DND-41 (cell line): ENCODE results near the gene P2RY13.

Source experiments
- ATAC-seq: fragments of 200-7000 bp; cut with Tn5 transposase; 3 replicates; pipeline ENCODE4 v1.9.1; 2021; ENCODE audit warnings: low read depth; ENCODE audit not compliant: insufficient read depth
- DNase-seq: peaks from one replicate; pipeline ENCODE4 v3.0.0-alpha.2; 2020
- H2AFZ ChIP-seq: 2 replicates; pipeline ENCODE4 v1.6.0; 2012; ENCODE audit warnings: low read depth, low read length
- H3K27ac ChIP-seq: 2 replicates; pipeline ENCODE4 v1.5.1; 2012; ENCODE audit warnings: low read length, inconsistent platforms
- H3K27me3 ChIP-seq: fragments of 200-600 bp; sonication (generic); 2 replicates; pipeline ENCODE4 v1.6.0; 2012; ENCODE audit warnings: low read length, mild to moderate bottlenecking, inconsistent platforms; ENCODE audit not compliant: insufficient read depth, poor library complexity
- H3K36me3 ChIP-seq: 2 replicates; pipeline ENCODE4 v1.5.1; 2012; ENCODE audit warnings: low read length, inconsistent platforms; ENCODE audit not compliant: insufficient read depth
- H3K4me1 ChIP-seq: 2 replicates; pipeline ENCODE4 v1.5.1; 2012; ENCODE audit warnings: mild to moderate bottlenecking, low read length; ENCODE audit not compliant: insufficient read depth
- H3K4me2 ChIP-seq: 2 replicates; pipeline ENCODE4 v1.6.0; 2012; ENCODE audit warnings: mild to moderate bottlenecking, moderate library complexity, low read length, inconsistent platforms; ENCODE audit not compliant: insufficient read depth
- H3K4me3 ChIP-seq, 2 experiments: fragments of 200-600 bp in 1 of 2; shearing (Covaris generic) in 1 of 2; 2 replicates each; pipeline ENCODE4 v1.5.1; 2012 to 2016; ENCODE audit warnings: inconsistent platforms in 2 of 2, low read length in 2 of 2, mild to moderate bottlenecking in 2 of 2, low read depth in 1 of 2, moderate library complexity in 1 of 2
- H3K79me2 ChIP-seq: 2 replicates; pipeline ENCODE4 v1.6.0; 2012; ENCODE audit warnings: low read length, inconsistent platforms; ENCODE audit not compliant: insufficient read depth
- H3K9ac ChIP-seq: 2 replicates; pipeline ENCODE4 v1.6.0; 2012; ENCODE audit warnings: low read depth, mild to moderate bottlenecking, inconsistent platforms, low read length, moderate library complexity
- H3K9me3 ChIP-seq: 2 replicates; pipeline ENCODE4 v1.5.1; 2012; ENCODE audit warnings: low read length, moderate library complexity, mild to moderate bottlenecking, inconsistent platforms; ENCODE audit not compliant: insufficient read depth, severe bottlenecking
- H4K20me1 ChIP-seq: 2 replicates; pipeline ENCODE4 v1.6.0; 2012; ENCODE audit warnings: low read length; ENCODE audit not compliant: insufficient read depth
- EZH2 ChIP-seq: IDR thresholded peaks from 3 replicates; pipeline ENCODE4 v1.6.1; 2012; ENCODE audit warnings: borderline replicate concordance, low read depth, mild to moderate bottlenecking, moderate library complexity, low read length, inconsistent platforms; ENCODE audit not compliant: severe bottlenecking
- TF ChIP-seq, protein P1 (sequence below): IDR thresholded peaks from 2 replicates; pipeline ENCODE4 v1.5.1; 2012; ENCODE audit warnings: borderline replicate concordance, low read length, moderate library complexity, mild to moderate bottlenecking; ENCODE audit not compliant: poor library complexity, severe bottlenecking; ENCODE audit errors: extremely low read depth

The P2RY13 gene

DNA sequence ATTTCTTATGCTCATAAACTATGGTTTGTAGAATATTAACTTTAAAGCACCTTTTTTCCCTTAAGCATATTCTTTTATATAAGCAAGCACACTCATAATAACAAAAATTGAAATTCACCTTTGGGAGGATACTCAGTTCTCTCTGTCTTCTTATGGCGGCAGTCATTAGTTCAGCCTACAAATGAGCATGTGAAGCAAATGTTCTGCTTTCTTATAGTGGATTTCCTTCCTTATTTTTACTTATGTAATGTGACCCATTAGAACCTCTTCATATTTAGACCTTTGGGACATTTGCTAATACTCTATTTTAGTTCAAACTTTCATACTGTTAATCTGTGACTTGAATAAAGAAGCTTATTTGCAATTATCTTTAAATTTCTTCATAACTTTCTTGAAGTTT is at the start of gene P2RY13:
P2RY13 (minus strand) TSS at position 187 of the 400 bp plus-strand sequence; CDS start at position 166, 21 bp downstream.
- ATAC-seq, result no peak
- Histone ChIP-seq H3K27ac (no peak within 1 kb of the TSS), H3K4me1 (no peaks in the 10 kb centered on the region), H3K36me3 (no peaks in the 10 kb centered on the region), H3K27me3 (no peaks in the 10 kb centered on the region), H3K9me3 (no peaks in the 10 kb centered on the region), H4K20me1 (no peaks in the 10 kb centered on the region), H3K4me3 (no peak within 1 kb of the TSS), H3K79me2 (no peaks in the 10 kb centered on the region), H3K4me2 (no peak within 1 kb of the TSS), H3K9ac (no peak within 1 kb of the TSS), H2AFZ (no peak within 1 kb of the TSS)
- TF ChIP-seq, protein P1, sequence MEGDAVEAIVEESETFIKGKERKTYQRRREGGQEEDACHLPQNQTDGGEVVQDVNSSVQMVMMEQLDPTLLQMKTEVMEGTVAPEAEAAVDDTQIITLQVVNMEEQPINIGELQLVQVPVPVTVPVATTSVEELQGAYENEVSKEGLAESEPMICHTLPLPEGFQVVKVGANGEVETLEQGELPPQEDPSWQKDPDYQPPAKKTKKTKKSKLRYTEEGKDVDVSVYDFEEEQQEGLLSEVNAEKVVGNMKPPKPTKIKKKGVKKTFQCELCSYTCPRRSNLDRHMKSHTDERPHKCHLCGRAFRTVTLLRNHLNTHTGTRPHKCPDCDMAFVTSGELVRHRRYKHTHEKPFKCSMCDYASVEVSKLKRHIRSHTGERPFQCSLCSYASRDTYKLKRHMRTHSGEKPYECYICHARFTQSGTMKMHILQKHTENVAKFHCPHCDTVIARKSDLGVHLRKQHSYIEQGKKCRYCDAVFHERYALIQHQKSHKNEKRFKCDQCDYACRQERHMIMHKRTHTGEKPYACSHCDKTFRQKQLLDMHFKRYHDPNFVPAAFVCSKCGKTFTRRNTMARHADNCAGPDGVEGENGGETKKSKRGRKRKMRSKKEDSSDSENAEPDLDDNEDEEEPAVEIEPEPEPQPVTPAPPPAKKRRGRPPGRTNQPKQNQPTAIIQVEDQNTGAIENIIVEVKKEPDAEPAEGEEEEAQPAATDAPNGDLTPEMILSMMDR, result no peak
- no peak for DNase-seq

GRCh38 chr3:151377768-151378385 is 48.5 kb upstream of the P2RY13 start:
- TF ChIP-seq EZH2, result no peak
- TF ChIP-seq, protein P1, result no peak
- Histone ChIP-seq H3K4me1 (no peaks in the 10 kb centered on the region), H3K4me3 (no peak overlapping the region), H3K27ac (no peak overlapping the region), H2AFZ (no peak overlapping the region), H3K4me2 (no peak overlapping the region), H3K27me3 (no peaks in the 10 kb centered on the region), H3K9ac (no peak overlapping the region), H4K20me1 (no peaks in the 10 kb centered on the region), H3K36me3 (no peaks in the 10 kb centered on the region), H3K79me2 (no peaks in the 10 kb centered on the region), H3K9me3 (no peaks in the 10 kb centered on the region)
- ATAC-seq (no peak), DNase-seq (no peak)

DNA sequence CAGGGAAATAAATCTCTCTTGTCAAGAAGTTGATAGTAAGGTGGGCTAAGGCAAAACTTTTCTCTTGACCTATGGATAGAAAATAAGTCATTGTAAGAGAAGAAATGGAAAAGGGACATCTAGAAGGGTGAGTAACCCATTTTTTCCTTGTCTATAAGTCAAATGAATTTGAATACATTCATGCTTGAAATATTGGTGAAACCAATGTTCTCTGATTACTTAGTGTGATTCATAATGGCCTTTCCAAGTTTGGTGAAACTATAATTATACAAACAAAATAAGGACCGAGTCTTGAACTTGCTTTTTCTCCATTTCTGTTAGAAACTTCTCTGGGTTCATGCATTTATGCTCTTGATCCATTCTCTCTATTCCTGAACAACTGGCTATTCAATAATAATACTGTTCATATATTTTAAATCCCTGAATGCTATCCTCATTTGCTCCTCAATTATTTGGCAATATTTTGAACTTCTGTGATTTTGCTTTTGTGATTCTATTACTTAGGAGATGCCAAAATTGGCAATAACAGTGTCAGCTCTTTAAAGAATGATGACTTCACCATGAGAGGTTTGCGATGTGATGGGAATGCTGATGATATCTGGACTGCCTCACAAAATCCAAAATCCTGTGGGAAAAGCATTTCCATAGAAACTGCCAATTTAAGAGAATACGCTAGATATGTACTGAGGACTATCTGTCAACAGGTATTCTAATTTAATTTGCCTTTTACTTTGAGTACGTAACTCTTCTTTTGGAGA is 42.9 kb upstream of the P2RY13 start:
- H3K27ac ChIP-seq, result no peak overlapping the region
- H2AFZ ChIP-seq, result no peak overlapping the region
- no peaks in the 10 kb centered on the region for H3K79me2 ChIP-seq
- no peak for TF ChIP-seq EZH2
- TF ChIP-seq, protein P1, result no peak
- no peaks in the 10 kb centered on the region for H4K20me1 ChIP-seq
- no peaks in the 10 kb centered on the region for H3K4me1 ChIP-seq
- H3K36me3 ChIP-seq, result no peaks in the 10 kb centered on the region
- no peak overlapping the region for H3K4me2 ChIP-seq
- no peak overlapping the region for H3K4me3 ChIP-seq
- ATAC-seq (no peak), DNase-seq (no peak)
- H3K9me3 ChIP-seq, result no peaks in the 10 kb centered on the region
- H3K27me3 ChIP-seq, result no peaks in the 10 kb centered on the region
- H3K9ac ChIP-seq, result no peak overlapping the region
